ENCODE results near the gene IFNLR1.

DNA sequence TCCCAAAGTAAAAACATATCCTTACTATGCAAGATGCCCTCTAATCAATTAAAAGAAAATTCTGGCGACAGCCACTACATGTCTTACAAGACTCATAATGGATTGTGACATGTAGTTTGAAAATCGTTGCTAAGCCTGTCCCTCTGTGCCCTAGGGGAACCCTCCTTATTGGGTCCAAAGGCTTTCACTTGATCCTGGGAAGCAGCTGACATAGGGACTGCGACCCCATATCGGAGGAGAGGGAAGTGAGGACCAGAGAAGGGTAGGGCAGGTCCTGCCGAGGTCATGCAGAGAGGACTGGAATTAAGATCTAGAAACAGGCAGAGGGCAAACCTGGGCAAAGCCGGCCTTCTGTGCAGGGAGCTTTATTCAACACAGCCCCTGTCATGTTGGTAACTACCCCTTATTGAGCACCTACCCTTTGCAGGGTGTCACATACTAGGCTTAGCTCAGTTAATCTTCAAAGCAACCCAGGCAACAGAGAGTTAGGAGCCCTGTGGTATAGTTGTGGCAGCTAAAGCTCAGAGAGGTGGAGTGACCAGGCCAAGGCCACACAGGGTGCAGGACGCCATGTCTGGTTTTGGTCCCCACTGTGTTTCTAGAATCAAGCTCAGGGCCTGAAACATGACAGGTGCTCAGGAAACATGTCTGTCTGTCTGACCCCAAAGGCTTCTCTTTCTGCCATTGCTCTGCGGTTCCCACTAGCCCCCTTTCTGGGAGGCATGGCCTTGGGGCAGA, 18.4 kb upstream of the IFNLR1 start:
- TF ChIP-seq, protein P1, sequence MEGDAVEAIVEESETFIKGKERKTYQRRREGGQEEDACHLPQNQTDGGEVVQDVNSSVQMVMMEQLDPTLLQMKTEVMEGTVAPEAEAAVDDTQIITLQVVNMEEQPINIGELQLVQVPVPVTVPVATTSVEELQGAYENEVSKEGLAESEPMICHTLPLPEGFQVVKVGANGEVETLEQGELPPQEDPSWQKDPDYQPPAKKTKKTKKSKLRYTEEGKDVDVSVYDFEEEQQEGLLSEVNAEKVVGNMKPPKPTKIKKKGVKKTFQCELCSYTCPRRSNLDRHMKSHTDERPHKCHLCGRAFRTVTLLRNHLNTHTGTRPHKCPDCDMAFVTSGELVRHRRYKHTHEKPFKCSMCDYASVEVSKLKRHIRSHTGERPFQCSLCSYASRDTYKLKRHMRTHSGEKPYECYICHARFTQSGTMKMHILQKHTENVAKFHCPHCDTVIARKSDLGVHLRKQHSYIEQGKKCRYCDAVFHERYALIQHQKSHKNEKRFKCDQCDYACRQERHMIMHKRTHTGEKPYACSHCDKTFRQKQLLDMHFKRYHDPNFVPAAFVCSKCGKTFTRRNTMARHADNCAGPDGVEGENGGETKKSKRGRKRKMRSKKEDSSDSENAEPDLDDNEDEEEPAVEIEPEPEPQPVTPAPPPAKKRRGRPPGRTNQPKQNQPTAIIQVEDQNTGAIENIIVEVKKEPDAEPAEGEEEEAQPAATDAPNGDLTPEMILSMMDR (conservative IDR thresholded peaks at IDR 0.05 in 1 of 2, IDR thresholded peaks at IDR 0.05 in 1 of 2; ENCODE audit: extremely low read depth in 1 of 2, insufficient read depth in 1 of 2, low read depth in 1 of 2, low read length in 2 of 2), result no peak
- no peak for TF ChIP-seq EZH2 (IDR thresholded peaks at IDR 0.05; ENCODE audit: borderline replicate concordance, low read length)
